GM10266 (cell line): ENCODE results near the gene CALR3.

ENCODE experiments used
- DNase-seq: peaks from one replicate; pipeline ENCODE4 v3.0.0; 2012; ENCODE audit errors: extremely low spot score
- CTCF ChIP-seq: IDR thresholded peaks from 2 replicates; pipeline ENCODE4 v1.5.1; 2012; ENCODE audit warnings: mild to moderate bottlenecking, low read depth; ENCODE audit not compliant: control insufficient read depth, insufficient read depth; ENCODE audit errors: missing control alignments

The CALR3 gene

GRCh38 chr19:16429066-16429758, 66.8 kb downstream of the CALR3 start:
- no peak for DNase-seq
- no peak for TF ChIP-seq CTCF
